ENCODE results near the gene ZCWPW1. TPM values are rescaled to one million over a fixed set of nuclear protein-coding genes. Genes with fewer than 3 reads are reported as not detected.
"Not testable (repeated sequence)": the region's sequence is repeated elsewhere in the genome, so short reads cannot be mapped to it uniquely, and the experiment has no call there.

Gene ZCWPW1
- total RNA-seq, 4 donors from 2014 or later, result 1.8 to 19.8 (median 3.6) TPM

GRCh38 chr7:100389437-100390088, 38.9 kb downstream of the ZCWPW1 start:
- H3K36me3 ChIP-seq, result no peaks in the 10 kb centered on the region
- no peak overlapping the region for H3K27ac ChIP-seq
- H3K4me3 ChIP-seq, result no peak overlapping the region
- no peaks in the 10 kb centered on the region for H3K4me1 ChIP-seq
- no peak for DNase-seq
- no peaks in the 10 kb centered on the region for H3K27me3 ChIP-seq
- TF ChIP-seq POLR2A (IDR thresholded peaks at IDR 0.05) (no peak), CTCF (IDR thresholded peaks at IDR 0.05) (no peak)
- no peaks in the 10 kb centered on the region for H3K9me3 ChIP-seq

- DNase-seq, result no peak
- TF ChIP-seq CTCF (IDR thresholded peaks at IDR 0.05) (no peak), POLR2A (IDR thresholded peaks at IDR 0.05) (no peak)
- no peaks in the 10 kb centered on the region for H3K9me3 ChIP-seq
- H3K4me1 ChIP-seq, result no peaks in the 10 kb centered on the region
- H3K4me3 ChIP-seq, result no peak overlapping the region
- H3K27me3 ChIP-seq, result no peaks in the 10 kb centered on the region
- no peak overlapping the region for H3K27ac ChIP-seq
- H3K36me3 ChIP-seq, result no peaks in the 10 kb centered on the region
These were observed 40.8 kb downstream of the ZCWPW1 start for GRCh38 chr7:100387695-100388094.

GRCh38 chr7:100386940-100387339, 41.6 kb downstream of the ZCWPW1 start:
- no peaks in the 10 kb centered on the region for H3K9me3 ChIP-seq
- H3K27me3 ChIP-seq, result no peaks in the 10 kb centered on the region
- no peak for DNase-seq
- no peak overlapping the region for H3K4me3 ChIP-seq
- TF ChIP-seq CTCF (IDR thresholded peaks at IDR 0.05) (no peak), POLR2A (IDR thresholded peaks at IDR 0.05) (no peak)
- H3K36me3 ChIP-seq, result no peaks in the 10 kb centered on the region
- H3K27ac ChIP-seq, result no peak overlapping the region
- H3K4me1 ChIP-seq, result no peaks in the 10 kb centered on the region

GRCh38 chr7:100384628-100385294, 43.7 kb downstream of the ZCWPW1 start:
- H3K4me1 ChIP-seq, result no peaks in the 10 kb centered on the region
- DNase-seq, result no peak
- H3K4me3 ChIP-seq, result no peak overlapping the region
- no peak for TF ChIP-seq CTCF (IDR thresholded peaks at IDR 0.05)
- no peak for TF ChIP-seq POLR2A (IDR thresholded peaks at IDR 0.05)
- no peaks in the 10 kb centered on the region for H3K36me3 ChIP-seq
- no peaks in the 10 kb centered on the region for H3K9me3 ChIP-seq
- H3K27me3 ChIP-seq, result no peaks in the 10 kb centered on the region
- no peak overlapping the region for H3K27ac ChIP-seq

GRCh38 chr7:100382234-100382853, 46.2 kb downstream of the ZCWPW1 start:
- H3K36me3 ChIP-seq, H3K27ac ChIP-seq, H3K27me3 ChIP-seq, H3K9me3 ChIP-seq, H3K4me1 ChIP-seq, DNase-seq, H3K4me3 ChIP-seq: not testable (repeated sequence)
- TF ChIP-seq POLR2A (IDR thresholded peaks at IDR 0.05), result peak in 1 of 2 donors; percentile 10

GRCh38 chr7:100381531-100382233, 46.8 kb downstream of the ZCWPW1 start:
- not testable (repeated sequence) for H3K27ac ChIP-seq, H3K9me3 ChIP-seq, H3K4me1 ChIP-seq, H3K36me3 ChIP-seq, H3K27me3 ChIP-seq, H3K4me3 ChIP-seq, DNase-seq

Data from Peyer's patch (tissue), 4 donors.